ENCODE data around the gene SLC4A9.

GRCh38 chr5:140403613-140404012 lies 43.6 kb downstream of the SLC4A9 start:
- TF ChIP-seq, protein P1, sequence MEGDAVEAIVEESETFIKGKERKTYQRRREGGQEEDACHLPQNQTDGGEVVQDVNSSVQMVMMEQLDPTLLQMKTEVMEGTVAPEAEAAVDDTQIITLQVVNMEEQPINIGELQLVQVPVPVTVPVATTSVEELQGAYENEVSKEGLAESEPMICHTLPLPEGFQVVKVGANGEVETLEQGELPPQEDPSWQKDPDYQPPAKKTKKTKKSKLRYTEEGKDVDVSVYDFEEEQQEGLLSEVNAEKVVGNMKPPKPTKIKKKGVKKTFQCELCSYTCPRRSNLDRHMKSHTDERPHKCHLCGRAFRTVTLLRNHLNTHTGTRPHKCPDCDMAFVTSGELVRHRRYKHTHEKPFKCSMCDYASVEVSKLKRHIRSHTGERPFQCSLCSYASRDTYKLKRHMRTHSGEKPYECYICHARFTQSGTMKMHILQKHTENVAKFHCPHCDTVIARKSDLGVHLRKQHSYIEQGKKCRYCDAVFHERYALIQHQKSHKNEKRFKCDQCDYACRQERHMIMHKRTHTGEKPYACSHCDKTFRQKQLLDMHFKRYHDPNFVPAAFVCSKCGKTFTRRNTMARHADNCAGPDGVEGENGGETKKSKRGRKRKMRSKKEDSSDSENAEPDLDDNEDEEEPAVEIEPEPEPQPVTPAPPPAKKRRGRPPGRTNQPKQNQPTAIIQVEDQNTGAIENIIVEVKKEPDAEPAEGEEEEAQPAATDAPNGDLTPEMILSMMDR (IDR thresholded peaks at IDR 0.05) = no peak
- TF ChIP-seq POLR2AphosphoS5 (IDR thresholded peaks at IDR 0.05; ENCODE audit: insufficient read depth in 1 of 2, low read depth in 1 of 2) = no peak
- TF ChIP-seq POLR2A (IDR thresholded peaks at IDR 0.05) = no peak

Data from vagina (tissue), 2 donors.